HG03439 (cell line): ENCODE measurements around the gene CCDC24.

ENCODE experiments used
- ATAC-seq: cut with Tn5 transposase; IDR thresholded peaks from one replicate; pipeline ENCODE4 v1.9.1; 2021; ENCODE audit warnings: mild to moderate bottlenecking, moderate library complexity; ENCODE audit not compliant: unreplicated experiment

Gene CCDC24

DNA sequence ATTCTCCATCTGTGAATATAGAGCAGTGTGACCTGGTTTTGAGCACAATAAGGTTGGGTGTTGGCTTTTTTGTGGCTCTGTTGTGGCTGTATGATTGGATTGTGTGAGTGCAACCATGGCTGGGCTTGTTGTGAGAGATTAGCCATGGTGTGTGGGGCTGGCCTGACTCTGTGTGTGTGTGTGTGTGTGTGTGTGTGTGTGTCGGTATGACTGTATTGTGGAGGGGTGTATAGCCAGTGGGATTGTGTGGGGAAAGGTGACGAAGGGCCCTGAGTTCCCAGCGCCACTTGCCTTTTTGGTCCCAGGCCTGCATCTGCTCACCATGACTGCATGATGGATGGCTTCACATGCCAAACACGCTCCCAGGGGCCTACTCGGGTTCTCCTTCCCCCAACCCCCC, 45.8 kb downstream of the CCDC24 start:
- no peak for ATAC-seq

DNA sequence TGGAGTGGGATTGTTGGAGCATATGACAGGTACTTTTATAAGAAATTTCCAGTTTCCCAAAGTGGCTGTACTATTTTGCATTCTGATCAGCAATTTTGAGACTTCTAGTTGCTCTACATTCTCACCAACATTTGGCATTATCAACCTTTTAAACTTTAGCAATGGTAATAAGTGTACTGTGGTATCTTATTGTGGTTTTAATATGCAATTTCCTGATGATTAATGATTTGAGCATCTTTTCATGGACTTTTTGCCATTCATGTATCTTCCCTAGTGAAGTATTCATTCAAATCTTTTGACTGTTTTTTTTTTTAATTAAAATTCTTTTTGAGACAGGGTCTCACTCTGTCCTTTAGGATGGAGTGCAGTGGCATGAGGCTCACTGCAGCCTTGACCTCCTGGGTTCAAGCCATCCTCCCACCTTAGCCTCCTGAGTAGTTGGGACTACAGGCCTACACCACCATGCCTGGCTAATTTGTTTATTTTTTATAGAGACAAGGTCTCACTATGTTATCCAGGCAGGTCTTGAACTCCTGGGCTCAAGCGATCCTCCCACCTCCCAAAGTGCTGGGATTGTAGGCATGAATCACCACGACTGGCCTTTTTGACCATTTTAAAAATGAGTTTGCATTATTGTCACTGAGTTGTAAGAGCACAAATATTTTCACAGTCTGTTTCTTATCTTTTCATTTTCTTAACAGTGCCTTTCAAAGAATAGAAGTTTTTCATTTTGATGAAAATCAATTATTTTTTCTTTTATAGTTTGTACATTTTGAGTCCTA, 47.7 kb downstream of the CCDC24 start:
- ATAC-seq = no peak

DNA sequence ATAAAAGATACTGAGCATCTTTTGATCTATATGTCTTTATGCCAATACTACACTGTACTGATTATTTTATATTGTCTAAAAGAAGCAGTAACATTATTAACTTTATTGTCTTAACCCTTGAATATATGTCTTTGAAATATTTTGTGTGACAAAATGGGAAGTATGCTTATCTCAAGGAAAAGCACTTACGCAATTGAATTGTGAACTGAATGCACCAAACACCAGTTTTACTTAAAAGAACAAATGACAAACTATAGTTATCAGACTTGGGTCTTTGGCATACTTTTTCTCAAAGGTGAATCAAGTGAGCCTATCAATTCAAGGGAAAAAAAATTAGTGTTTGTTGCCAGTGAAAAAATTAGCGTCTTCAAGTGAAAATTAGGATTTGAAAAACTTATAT, 49.0 kb downstream of the CCDC24 start:
- no peak for ATAC-seq

- no peak for ATAC-seq
These were observed 49.4 kb downstream of the CCDC24 start for GRCh38 chr1:44040846-44041245.

DNA sequence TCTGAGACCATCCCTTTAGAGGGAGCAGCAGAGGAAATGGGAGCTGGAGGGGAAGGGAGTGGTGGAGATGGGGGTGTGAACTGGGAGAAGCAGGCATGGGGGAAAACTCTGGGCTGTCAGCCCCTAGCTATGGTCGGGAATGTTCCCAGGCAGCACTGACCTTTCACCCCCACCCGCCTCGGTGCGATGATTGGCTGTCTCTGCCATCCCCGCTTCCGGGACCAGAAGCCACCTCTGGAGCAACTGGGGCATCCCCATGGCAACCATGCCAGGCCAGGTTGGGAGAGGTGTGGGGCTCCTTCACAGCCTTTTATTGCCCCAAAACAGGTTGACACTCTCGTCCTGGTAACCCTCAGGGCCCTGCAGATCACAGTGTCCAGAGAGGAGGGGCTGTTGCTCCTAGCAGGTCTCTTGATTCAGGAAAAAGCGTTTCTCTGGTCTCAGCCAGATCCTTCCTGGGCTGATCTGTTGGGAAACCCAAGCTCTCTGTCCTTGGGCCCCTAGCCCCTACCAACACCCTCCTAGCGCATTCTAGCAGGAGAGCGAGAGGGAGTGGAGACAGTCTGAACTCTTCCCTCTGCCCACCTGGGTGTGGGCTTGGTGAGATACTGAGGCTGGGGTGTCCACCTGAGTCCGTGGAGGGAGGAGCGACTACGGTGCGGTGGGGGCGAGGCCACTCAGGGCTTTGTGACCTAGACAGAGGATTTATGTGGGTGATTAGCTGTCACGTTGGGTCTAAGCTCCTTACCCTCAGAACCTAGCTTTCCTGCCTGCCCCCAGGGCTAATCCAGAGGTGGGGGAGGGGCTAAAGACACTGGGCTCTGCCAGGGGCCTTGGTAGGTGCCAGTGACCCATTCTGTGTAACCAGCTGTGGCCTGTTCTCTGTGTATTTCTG, 52.0 kb downstream of the CCDC24 start:
- ATAC-seq = no peak

- ATAC-seq = no peak
These were observed 52.8 kb downstream of the CCDC24 start for GRCh38 chr1:44044071-44044801.

- ATAC-seq = no peak
These were observed 53.7 kb downstream of the CCDC24 start for GRCh38 chr1:44045064-44045463.
